ENCODE data around the gene UTS2.

UTS2 gene

GRCh38 chr1:7896994-7897393 lies 44.1 kb upstream of the UTS2 start:
- TF ChIP-seq NFIC (IDR thresholded peaks at IDR 0.05) (no peak), YY1 (IDR thresholded peaks at IDR 0.05; ENCODE audit: low read depth) (no peak), ZBTB7A (IDR thresholded peaks at IDR 0.05; ENCODE audit: low read depth) (no peak), FOXM1 (IDR thresholded peaks at IDR 0.05; ENCODE audit: borderline replicate concordance, low read depth) (no peak), TCF12 (IDR thresholded peaks at IDR 0.05; ENCODE audit: low read depth) (no peak), MAX (IDR thresholded peaks at IDR 0.05) (no peak), TEAD4 (IDR thresholded peaks at IDR 0.05) (no peak), TAF1 (IDR thresholded peaks at IDR 0.05; ENCODE audit: low read depth) (no peak), CEBPB (IDR thresholded peaks at IDR 0.05) (no peak), EGR1 (IDR thresholded peaks at IDR 0.05) (no peak), RAD21 (IDR thresholded peaks at IDR 0.05; ENCODE audit: low read depth) (no peak), USF1 (IDR thresholded peaks at IDR 0.05) (no peak), EP300 (IDR thresholded peaks at IDR 0.05; ENCODE audit: borderline replicate concordance) (no peak), CREB1 (IDR thresholded peaks at IDR 0.05; ENCODE audit: low read depth) (no peak), REST (IDR thresholded peaks at IDR 0.05; ENCODE audit: low read depth) (no peak)

GRCh38 chr1:7893529-7894180 lies 40.8 kb upstream of the UTS2 start:
- TF ChIP-seq YY1 (IDR thresholded peaks at IDR 0.05; ENCODE audit: low read depth) (no peak), TAF1 (IDR thresholded peaks at IDR 0.05; ENCODE audit: low read depth) (no peak), RAD21 (IDR thresholded peaks at IDR 0.05; ENCODE audit: low read depth) (no peak), ZBTB7A (IDR thresholded peaks at IDR 0.05; ENCODE audit: low read depth) (no peak), TEAD4 (IDR thresholded peaks at IDR 0.05) (no peak), MAX (IDR thresholded peaks at IDR 0.05) (no peak), NFIC (IDR thresholded peaks at IDR 0.05) (no peak)

GRCh38 chr1:7891804-7892203 lies 38.9 kb upstream of the UTS2 start:
- no peak for TF ChIP-seq ZBTB7A (IDR thresholded peaks at IDR 0.05; ENCODE audit: low read depth)
- TF ChIP-seq TCF12 (IDR thresholded peaks at IDR 0.05; ENCODE audit: low read depth): no peak
- TF ChIP-seq CEBPB (IDR thresholded peaks at IDR 0.05): no peak
- no peak for TF ChIP-seq TAF1 (IDR thresholded peaks at IDR 0.05; ENCODE audit: low read depth)
- TF ChIP-seq USF1 (IDR thresholded peaks at IDR 0.05): no peak
- no peak for TF ChIP-seq NFIC (IDR thresholded peaks at IDR 0.05)
- no peak for TF ChIP-seq EGR1 (IDR thresholded peaks at IDR 0.05)
- TF ChIP-seq CREB1 (IDR thresholded peaks at IDR 0.05; ENCODE audit: low read depth): no peak
- TF ChIP-seq EP300 (IDR thresholded peaks at IDR 0.05; ENCODE audit: borderline replicate concordance): no peak
- no peak for TF ChIP-seq TEAD4 (IDR thresholded peaks at IDR 0.05)
- no peak for TF ChIP-seq YY1 (IDR thresholded peaks at IDR 0.05; ENCODE audit: low read depth)
- TF ChIP-seq RAD21 (IDR thresholded peaks at IDR 0.05; ENCODE audit: low read depth): no peak
- TF ChIP-seq FOXM1 (IDR thresholded peaks at IDR 0.05; ENCODE audit: borderline replicate concordance, low read depth): no peak
- no peak for TF ChIP-seq MAX (IDR thresholded peaks at IDR 0.05)
- TF ChIP-seq REST (IDR thresholded peaks at IDR 0.05; ENCODE audit: low read depth): no peak

GRCh38 chr1:7890853-7891252 lies 38.0 kb upstream of the UTS2 start:
- TF ChIP-seq CREB1 (IDR thresholded peaks at IDR 0.05; ENCODE audit: low read depth): no peak
- no peak for TF ChIP-seq EGR1 (IDR thresholded peaks at IDR 0.05)
- TF ChIP-seq TEAD4 (IDR thresholded peaks at IDR 0.05): no peak
- TF ChIP-seq CEBPB (IDR thresholded peaks at IDR 0.05): no peak
- no peak for TF ChIP-seq FOXM1 (IDR thresholded peaks at IDR 0.05; ENCODE audit: borderline replicate concordance, low read depth)
- no peak for TF ChIP-seq NFIC (IDR thresholded peaks at IDR 0.05)
- no peak for TF ChIP-seq ZBTB7A (IDR thresholded peaks at IDR 0.05; ENCODE audit: low read depth)
- no peak for TF ChIP-seq USF1 (IDR thresholded peaks at IDR 0.05)
